Ovary (tissue), 3 donors: ENCODE measurements around the gene TRPC6.

Source experiments
- EP300 ChIP-seq: sonication (generic); formaldehyde crosslinking; IDR thresholded peaks from one replicate; pipeline ENCODE4 v1.6.1; 2017; ENCODE audit warnings: antibody characterized with exemption
- POLR2A ChIP-seq: fragments of 450-650 bp; IDR thresholded peaks from one replicate; pipeline ENCODE4 v1.6.1; 2017; ENCODE audit warnings: antibody characterized with exemption, mild to moderate bottlenecking, moderate library complexity
- TF ChIP-seq, protein P1 (sequence below), 3 donors: fragments of 450-650 bp in 2 of 3; fragments of 200-600 bp in 1 of 3; IDR thresholded peaks; one replicate each; pipeline versions ENCODE4 v1.5.1 to v1.8.0; 2016 to 2022; ENCODE audit warnings: antibody characterized with exemption in 3 of 3, mild to moderate bottlenecking in 1 of 3
- donor health status: DM: no; HTN: no; CAD: no.

- TF ChIP-seq EP300 (no peak), POLR2A (no peak)
- TF ChIP-seq, protein P1, sequence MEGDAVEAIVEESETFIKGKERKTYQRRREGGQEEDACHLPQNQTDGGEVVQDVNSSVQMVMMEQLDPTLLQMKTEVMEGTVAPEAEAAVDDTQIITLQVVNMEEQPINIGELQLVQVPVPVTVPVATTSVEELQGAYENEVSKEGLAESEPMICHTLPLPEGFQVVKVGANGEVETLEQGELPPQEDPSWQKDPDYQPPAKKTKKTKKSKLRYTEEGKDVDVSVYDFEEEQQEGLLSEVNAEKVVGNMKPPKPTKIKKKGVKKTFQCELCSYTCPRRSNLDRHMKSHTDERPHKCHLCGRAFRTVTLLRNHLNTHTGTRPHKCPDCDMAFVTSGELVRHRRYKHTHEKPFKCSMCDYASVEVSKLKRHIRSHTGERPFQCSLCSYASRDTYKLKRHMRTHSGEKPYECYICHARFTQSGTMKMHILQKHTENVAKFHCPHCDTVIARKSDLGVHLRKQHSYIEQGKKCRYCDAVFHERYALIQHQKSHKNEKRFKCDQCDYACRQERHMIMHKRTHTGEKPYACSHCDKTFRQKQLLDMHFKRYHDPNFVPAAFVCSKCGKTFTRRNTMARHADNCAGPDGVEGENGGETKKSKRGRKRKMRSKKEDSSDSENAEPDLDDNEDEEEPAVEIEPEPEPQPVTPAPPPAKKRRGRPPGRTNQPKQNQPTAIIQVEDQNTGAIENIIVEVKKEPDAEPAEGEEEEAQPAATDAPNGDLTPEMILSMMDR (IDR thresholded peaks at IDR 0.05): no peak
These were observed 141.6 kb downstream of the TRPC6 start for GRCh38 chr11:101442171-101442570.
